Raji (cell line): Measurements from ENCODE around the gene TEKT3.

ENCODE experiments used
- POLR2A ChIP-seq: IDR thresholded peaks from 2 replicates; pipeline ENCODE4 v1.6.1; 2011; ENCODE audit warnings: low read depth, low read length, control low read depth; ENCODE audit not compliant: insufficient read depth

The TEKT3 gene

GRCh38 chr17:15341385-15341849 lies at the start of gene TEKT3:
TEKT3 (minus strand) TSS chr17:15341597; CDS start chr17:15331585, 10,012 bp downstream.
- no peak for TF ChIP-seq POLR2A

GRCh38 chr17:15388356-15389041 lies 47.1 kb upstream of the TEKT3 start:
- TF ChIP-seq POLR2A, result no peak

GRCh38 chr17:15386083-15386482 lies 44.7 kb upstream of the TEKT3 start:
- TF ChIP-seq POLR2A, result no peak

GRCh38 chr17:15385305-15385704 lies 43.9 kb upstream of the TEKT3 start:
- no peak for TF ChIP-seq POLR2A

GRCh38 chr17:15384142-15384787 lies 42.9 kb upstream of the TEKT3 start:
- no peak for TF ChIP-seq POLR2A

- no peak for TF ChIP-seq POLR2A
Observed at GRCh38 chr17:15382914-15383313, 41.5 kb upstream of the TEKT3 start.

DNA sequence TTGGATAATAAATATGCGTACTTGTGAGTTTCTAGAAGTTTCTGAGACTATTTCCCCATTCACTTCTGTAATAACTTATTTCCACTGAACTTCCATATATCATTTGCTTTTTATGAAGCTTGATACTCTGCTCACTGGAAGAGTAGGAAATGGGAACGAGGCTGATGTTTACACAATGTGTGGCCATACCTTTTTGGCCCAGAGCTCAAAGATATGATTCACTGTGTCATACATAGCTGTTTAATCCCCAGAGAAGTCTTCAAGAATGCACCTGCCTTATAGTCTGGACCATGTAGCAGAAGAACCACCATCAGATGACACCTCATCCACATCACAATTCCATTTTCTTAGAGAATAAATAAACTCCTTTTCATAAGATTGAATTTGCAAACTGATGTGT lies 40.3 kb upstream of the TEKT3 start:
- no peak for TF ChIP-seq POLR2A

DNA sequence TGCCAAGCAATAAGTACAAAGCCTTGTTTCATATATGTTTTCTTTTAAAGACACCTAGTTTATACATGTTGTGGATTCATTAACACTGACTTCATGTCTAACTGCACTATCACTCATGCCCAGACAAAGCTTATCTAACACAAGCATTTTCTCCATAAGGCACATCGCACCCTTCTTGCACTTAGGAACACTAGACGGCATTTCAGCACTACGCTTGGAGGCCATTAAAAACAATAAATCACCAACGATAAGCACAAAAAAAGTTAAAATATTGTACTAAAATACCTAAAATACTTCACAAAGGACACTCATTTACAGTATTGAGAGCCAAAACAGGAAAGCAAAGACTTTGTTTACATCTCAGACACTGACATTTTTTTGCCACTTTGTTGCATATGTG lies 39.0 kb upstream of the TEKT3 start:
- no peak for TF ChIP-seq POLR2A

- no peak for TF ChIP-seq POLR2A
Observed at GRCh38 chr17:15379659-15380058, 38.3 kb upstream of the TEKT3 start.

- no peak for TF ChIP-seq POLR2A
Observed at GRCh38 chr17:15378243-15378642, 36.8 kb upstream of the TEKT3 start.

DNA sequence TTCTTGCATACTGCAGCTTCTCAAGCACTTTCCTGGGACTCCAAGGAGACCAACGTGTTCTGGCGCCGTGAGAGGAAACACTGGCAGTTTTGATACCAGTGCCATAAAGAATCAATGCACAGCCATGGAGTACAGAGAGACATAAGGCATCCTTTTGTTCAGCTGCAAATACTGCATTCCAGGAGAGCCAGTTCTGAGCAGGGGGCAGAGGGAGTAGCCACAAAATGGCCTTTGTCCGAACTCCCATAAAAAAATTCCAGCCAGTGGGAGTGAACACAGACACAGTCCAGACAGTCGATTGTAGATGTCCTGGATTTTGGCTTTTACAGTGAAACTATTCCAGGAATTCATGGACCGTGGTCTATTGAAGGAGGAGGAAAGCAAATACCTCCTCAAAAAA lies 36.2 kb upstream of the TEKT3 start:
- TF ChIP-seq POLR2A, result no peak

DNA sequence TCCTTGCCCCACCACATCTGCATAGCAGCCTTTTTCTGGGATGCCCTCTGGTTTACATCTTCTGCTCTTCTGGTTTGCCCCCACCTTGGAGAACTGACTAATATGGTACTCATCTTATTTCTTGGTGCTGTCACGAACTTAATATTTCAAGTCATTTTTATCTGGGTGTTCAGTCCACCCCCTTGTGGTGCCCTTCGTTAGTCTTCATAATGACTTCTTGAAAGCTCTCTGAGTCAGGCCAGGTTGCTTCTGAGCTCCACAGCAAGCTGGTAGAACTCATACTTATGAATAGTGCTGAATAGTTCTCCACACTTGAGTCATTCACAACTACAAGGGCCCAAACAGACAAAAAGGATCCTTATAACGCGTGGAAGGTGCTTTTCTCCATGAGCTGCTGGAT lies 35.8 kb upstream of the TEKT3 start:
- no peak for TF ChIP-seq POLR2A

GRCh38 chr17:15371376-15372130 lies 30.2 kb upstream of the TEKT3 start:
- no peak for TF ChIP-seq POLR2A

- TF ChIP-seq POLR2A, result no peak
Observed at GRCh38 chr17:15368600-15368999, 27.2 kb upstream of the TEKT3 start.

DNA sequence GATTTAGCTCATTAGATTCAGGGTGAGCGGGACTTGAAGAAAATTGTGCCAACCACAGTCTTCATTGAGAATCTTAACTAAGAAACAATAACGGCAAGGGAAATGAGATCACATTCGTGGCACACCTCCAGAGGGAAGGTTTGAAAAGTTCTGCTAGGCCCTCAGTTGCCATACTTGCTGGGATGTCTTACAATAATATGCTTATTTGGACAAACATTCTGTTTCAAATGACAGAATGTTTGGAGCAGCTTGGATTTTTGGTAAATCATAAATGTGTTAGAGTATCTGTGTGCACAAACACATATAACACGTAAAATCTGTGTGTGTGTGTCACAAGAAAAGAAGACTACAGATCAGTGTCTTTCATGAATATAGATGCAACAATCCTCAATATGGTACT lies 24.6 kb upstream of the TEKT3 start:
- TF ChIP-seq POLR2A, result no peak

DNA sequence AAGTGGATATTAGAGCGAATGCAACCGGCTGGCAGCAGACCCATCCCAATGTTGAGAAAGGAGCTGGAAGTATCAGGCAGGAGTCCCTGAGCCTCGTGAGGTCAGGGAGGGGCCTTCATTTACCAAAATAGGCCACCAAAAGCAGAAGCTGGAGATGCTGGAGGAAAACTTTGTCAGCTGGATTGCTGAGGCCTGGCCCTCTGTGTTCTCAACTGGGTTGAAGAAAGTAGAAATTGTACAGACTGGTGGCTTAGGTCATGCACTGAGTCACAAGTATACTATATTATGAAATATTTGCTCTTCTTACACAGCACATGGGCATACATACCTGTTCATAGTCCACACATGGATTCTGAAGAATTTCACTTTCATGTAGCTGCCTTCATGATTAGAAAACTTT lies 23.2 kb upstream of the TEKT3 start:
- TF ChIP-seq POLR2A, result no peak

DNA sequence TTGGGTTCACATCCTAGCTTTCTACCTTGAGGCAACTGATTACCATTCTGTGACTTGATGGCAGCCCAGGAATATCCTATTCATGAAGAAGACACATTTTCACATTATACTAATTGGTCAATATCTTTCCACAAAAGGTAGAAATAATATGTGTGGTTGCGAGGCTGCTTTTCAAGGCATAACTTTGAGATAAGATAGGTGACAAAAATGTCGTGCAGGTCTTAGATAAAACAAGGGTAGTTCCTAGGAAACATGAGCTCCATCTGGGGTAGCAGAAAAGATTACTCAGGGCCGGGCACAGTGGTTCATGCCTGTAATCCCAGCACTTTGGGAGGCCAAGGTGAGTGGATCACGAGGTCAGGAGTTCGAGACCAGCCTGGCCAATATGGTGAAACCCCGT lies 22.3 kb upstream of the TEKT3 start:
- no peak for TF ChIP-seq POLR2A

GRCh38 chr17:15361592-15361991 lies 20.2 kb upstream of the TEKT3 start:
- TF ChIP-seq POLR2A, result no peak
